BE2C (cell line): ENCODE results near the gene SETD2.
"Not testable (repeated sequence)": the region's sequence is repeated elsewhere in the genome, so short reads cannot be mapped to it uniquely, and the experiment has no call there.

Experiments used
- DNase-seq: peaks from one replicate; pipeline ENCODE4 v3.0.0-alpha.2; 2020
- H3K27me3 ChIP-seq: fragments of 250-450 bp; sonication (Bioruptor Pico); 2 replicates; pipeline ENCODE4 v1.5.1; 2020; ENCODE audit warnings: mild to moderate bottlenecking
- H3K36me3 ChIP-seq: fragments of 250-450 bp; sonication (Bioruptor Pico); 2 replicates; pipeline ENCODE4 v1.5.1; 2020; ENCODE audit warnings: mild to moderate bottlenecking
- H3K4me1 ChIP-seq: fragments of 250-450 bp; sonication (Bioruptor Pico); 2 replicates; pipeline ENCODE4 v1.5.1; 2020
- H3K4me3 ChIP-seq: 2 replicates; pipeline ENCODE4 v1.5.1; 2011; ENCODE audit warnings: low read depth, low read length
- H3K9me3 ChIP-seq: fragments of 250-450 bp; sonication (Bioruptor Pico); 2 replicates; pipeline ENCODE4 v1.5.1; 2020
- CTCF ChIP-seq: IDR thresholded peaks from 2 replicates; pipeline ENCODE4 v1.5.1; 2012; ENCODE audit warnings: mild to moderate bottlenecking, low read depth, low read length

Gene SETD2

GRCh38 chr3:47036145-47036544 is 127.8 kb downstream of the SETD2 start:
- Histone ChIP-seq H3K27me3 (no peaks in the 10 kb centered on the region), H3K9me3 (no peaks in the 10 kb centered on the region), H3K4me3 (no peak overlapping the region), H3K4me1 (no peaks in the 10 kb centered on the region), H3K36me3 (peaks cover 4% of the 10 kb centered on the region)
- no peak for TF ChIP-seq CTCF
- no peak for DNase-seq

GRCh38 chr3:47035645-47036044 is 128.3 kb downstream of the SETD2 start:
- Histone ChIP-seq H3K36me3 (peaks cover 4% of the 10 kb centered on the region), H3K27me3 (no peaks in the 10 kb centered on the region), H3K4me1 (no peaks in the 10 kb centered on the region), H3K4me3 (no peak overlapping the region), H3K9me3 (no peaks in the 10 kb centered on the region)
- no peak for TF ChIP-seq CTCF
- no peak for DNase-seq

- no peak overlapping the region for H3K4me3 ChIP-seq
- DNase-seq, result no peak
- H3K9me3 ChIP-seq, result no peaks in the 10 kb centered on the region
- H3K27me3 ChIP-seq, result no peaks in the 10 kb centered on the region
- no peaks in the 10 kb centered on the region for H3K4me1 ChIP-seq
- TF ChIP-seq CTCF, result no peak
- peaks cover 4% of the 10 kb centered on the region for H3K36me3 ChIP-seq
Observed at GRCh38 chr3:47034868-47035489, 128.9 kb downstream of the SETD2 start.

- H3K27me3 ChIP-seq, H3K36me3 ChIP-seq, H3K4me3 ChIP-seq, DNase-seq, H3K4me1 ChIP-seq, H3K9me3 ChIP-seq: not testable (repeated sequence)
Observed at GRCh38 chr3:47031041-47031440, 132.9 kb downstream of the SETD2 start.

- no peak for DNase-seq
- Histone ChIP-seq H3K27me3 (no peaks in the 10 kb centered on the region), H3K4me3 (no peak overlapping the region), H3K36me3 (no peaks in the 10 kb centered on the region; the same call in 1 of the 2 replicates), H3K9me3 (no peaks in the 10 kb centered on the region), H3K4me1 (no peaks in the 10 kb centered on the region)
- no peak for TF ChIP-seq CTCF
Observed at GRCh38 chr3:47028667-47029066, 135.2 kb downstream of the SETD2 start.

- Histone ChIP-seq H3K36me3 (no peaks in the 10 kb centered on the region; the same call in 1 of the 2 replicates), H3K4me1 (no peaks in the 10 kb centered on the region), H3K9me3 (no peaks in the 10 kb centered on the region), H3K27me3 (no peaks in the 10 kb centered on the region), H3K4me3 (no peak overlapping the region)
- TF ChIP-seq CTCF, result no peak
- DNase-seq, result no peak
Observed at GRCh38 chr3:47028146-47028545, 135.8 kb downstream of the SETD2 start.

- H3K36me3 ChIP-seq, H3K4me1 ChIP-seq, H3K4me3 ChIP-seq, H3K9me3 ChIP-seq, DNase-seq, H3K27me3 ChIP-seq: not testable (repeated sequence)
Observed at GRCh38 chr3:47026432-47026831, 137.5 kb downstream of the SETD2 start.
